IMR-90 (cell line): Measurements from ENCODE around the gene SYTL3. TPM values are rescaled to one million over a fixed set of nuclear protein-coding genes. Genes with fewer than 3 reads are reported as not detected.
A peak's percentile ranks its signal among the peaks of the same experiment; 100 is the strongest.

Experiments
- ATAC-seq: fragments of 200-7000 bp; cut with Tn5 transposase; 2 replicates; pipeline ENCODE4 v1.9.1; 2020; ENCODE audit warnings: low read depth, mild to moderate bottlenecking, moderate library complexity
- BruUV-seq: library from RNA; stranded (reverse); fragments of 400-500 nt; replicated peaks from 2 replicates; lab custom pipeline; 2021; lab: Mats Ljungman, UMichigan
- CTCF ChIA-PET: fragments of 300-600 bp; formaldehyde crosslinking; extraction: SDS; loops from one replicate; lab custom pipeline; 2021; ENCODE audit warnings: antibody characterized with exemption; lab: Yijun Ruan, JAX
- POLR2A ChIA-PET: fragments of 300-600 bp; sonication (Branson Sonifier 250); formaldehyde crosslinking; loops from one replicate; lab custom pipeline; 2022; ENCODE audit warnings: antibody characterized with exemption; ENCODE audit not compliant: unreplicated experiment; lab: Charles Lee
- DNase-seq: peaks from one replicate; pipeline ENCODE4 v3.0.0; 2013
- H2AFZ ChIP-seq: replicated peaks from 2 replicates; pipeline ENCODE3; 2013; ENCODE audit warnings: low read length, mild to moderate bottlenecking; ENCODE audit not compliant: poor library complexity
- H2AK5ac ChIP-seq: 2 replicates; pipeline ENCODE4 v1.6.1; 2013; ENCODE audit warnings: low read depth, low read length, inconsistent platforms
- H2AK9ac ChIP-seq: replicated peaks from 2 replicates; pipeline ENCODE3; 2013; ENCODE audit warnings: mild to moderate bottlenecking, low read depth, low read length, moderate library complexity; ENCODE audit not compliant: poor library complexity
- H2BK120ac ChIP-seq: 2 replicates; pipeline ENCODE4 v1.6.1; 2013; ENCODE audit warnings: low read depth, low read length, inconsistent platforms
- H2BK15ac ChIP-seq: 3 replicates; pipeline ENCODE4 v1.6.1; 2013; ENCODE audit warnings: low read depth, low read length, inconsistent platforms
- H2BK20ac ChIP-seq: 2 replicates; pipeline ENCODE4 v1.6.1; 2013; ENCODE audit warnings: low read depth, mild to moderate bottlenecking, inconsistent platforms, low read length, moderate library complexity
- H2BK5ac ChIP-seq: 2 replicates; pipeline ENCODE4 v1.6.1; 2013; ENCODE audit warnings: mild to moderate bottlenecking, low read depth, low read length, inconsistent platforms; ENCODE audit not compliant: poor library complexity, severe bottlenecking
- H3K14ac ChIP-seq: replicated peaks from 2 replicates; pipeline ENCODE4 v1.6.1; 2013; ENCODE audit warnings: low read depth, low read length, inconsistent platforms
- H3K18ac ChIP-seq: 2 replicates; pipeline ENCODE4 v1.6.1; 2013; ENCODE audit warnings: low read depth, low read length, control low read depth
- H3K23ac ChIP-seq: 2 replicates; pipeline ENCODE4 v1.6.1; 2013; ENCODE audit warnings: low read depth, low read length, inconsistent platforms
- H3K27ac ChIP-seq: 2 replicates; pipeline ENCODE4 v1.5.1; 2013; ENCODE audit warnings: mild to moderate bottlenecking, control low read depth, low read length; ENCODE audit not compliant: insufficient read depth
- H3K27me3 ChIP-seq: 2 replicates; pipeline ENCODE4 v1.6.1; 2013; ENCODE audit warnings: low read length; ENCODE audit not compliant: control insufficient read depth, insufficient read depth
- H3K36me3 ChIP-seq: 2 replicates; pipeline ENCODE4 v1.6.1; 2013; ENCODE audit warnings: low read length, mixed read lengths; ENCODE audit not compliant: control insufficient read depth, insufficient read depth
- H3K4ac ChIP-seq: 2 replicates; pipeline ENCODE4 v1.6.1; 2013; ENCODE audit warnings: low read depth, low read length, inconsistent platforms
- H3K4me1 ChIP-seq: 2 replicates; pipeline ENCODE4 v1.6.1; 2013; ENCODE audit warnings: low read length, mixed read lengths; ENCODE audit not compliant: control insufficient read depth, insufficient read depth
- H3K4me2 ChIP-seq: 2 replicates; pipeline ENCODE4 v1.6.1; 2013; ENCODE audit warnings: low read depth, mild to moderate bottlenecking, control low read depth, low read length, moderate library complexity
- H3K4me3 ChIP-seq: 2 replicates; pipeline ENCODE4 v1.5.1; 2013; ENCODE audit warnings: low read depth, mild to moderate bottlenecking, control low read depth, low read length, moderate library complexity; ENCODE audit not compliant: insufficient read depth
- H3K56ac ChIP-seq: 2 replicates; pipeline ENCODE4 v1.6.1; 2013; ENCODE audit warnings: low read length, inconsistent platforms; ENCODE audit not compliant: insufficient read depth; ENCODE audit errors: extremely low read depth
- H3K79me1 ChIP-seq, 2 experiments: 2 replicates each; pipeline ENCODE4 v1.6.1; 2013; ENCODE audit warnings: low read length in 2 of 2, inconsistent platforms in 1 of 2, low read depth in 1 of 2
- H3K9ac ChIP-seq: 2 replicates; pipeline ENCODE4 v1.6.1; 2013; ENCODE audit warnings: low read depth, low read length, control low read depth
- H3K9me1 ChIP-seq: 2 replicates; pipeline ENCODE4 v1.6.1; 2013; ENCODE audit warnings: low read length, inconsistent platforms; ENCODE audit not compliant: insufficient read depth
- H3K9me3 ChIP-seq: 2 replicates; pipeline ENCODE4 v1.6.1; 2013; ENCODE audit warnings: low read length; ENCODE audit not compliant: control insufficient read depth, insufficient read depth
- H4K20me1 ChIP-seq: 2 replicates; pipeline ENCODE4 v1.6.1; 2013; ENCODE audit warnings: low read length, inconsistent platforms; ENCODE audit not compliant: insufficient read depth
- H4K5ac ChIP-seq: 2 replicates; pipeline ENCODE4 v1.6.1; 2013; ENCODE audit warnings: mild to moderate bottlenecking, low read depth, low read length, control low read depth
- H4K8ac ChIP-seq, 2 experiments: 2 replicates each; pipeline ENCODE4 v1.6.1; 2013; ENCODE audit warnings: low read depth in 2 of 2, low read length in 2 of 2, control low read depth in 1 of 2, inconsistent platforms in 1 of 2
- H4K91ac ChIP-seq: 2 replicates; pipeline ENCODE4 v1.6.1; 2013; ENCODE audit warnings: low read depth, low read length, inconsistent platforms; ENCODE audit not compliant: insufficient read depth
- BHLHE40 ChIP-seq: fragments of 150-350 bp; IDR thresholded peaks from 2 replicates; pipeline ENCODE4 v1.6.1; 2016; ENCODE audit warnings: mild to moderate bottlenecking, low read depth, low read length
- CEBPB ChIP-seq: IDR thresholded peaks from 2 replicates; pipeline ENCODE4 v1.6.1; 2012; ENCODE audit warnings: low read depth, low read length, improper control_type of control experiment
- CHD1 ChIP-seq: IDR thresholded peaks from 2 replicates; pipeline ENCODE4 v1.6.1; 2012; ENCODE audit warnings: low read depth, low read length, improper control_type of control experiment
- CTCF ChIP-seq: conservative IDR thresholded peaks from 2 replicates; pipeline ENCODE4 v1.5.1; 2012; ENCODE audit warnings: mild to moderate bottlenecking, low read depth, low read length, improper control_type of control experiment
- ELK1 ChIP-seq: fragments of 150-350 bp; IDR thresholded peaks from 2 replicates; pipeline ENCODE4 v1.6.1; 2016; ENCODE audit warnings: low read depth, mild to moderate bottlenecking, low read length, moderate library complexity, borderline replicate concordance
- FOS ChIP-seq: fragments of 150-350 bp; IDR thresholded peaks from 2 replicates; pipeline ENCODE4 v1.6.1; 2016; ENCODE audit warnings: low read depth, low read length
- MAFK ChIP-seq: IDR thresholded peaks from 2 replicates; pipeline ENCODE4 v1.6.1; 2012; ENCODE audit warnings: low read depth, low read length, improper control_type of control experiment
- MAZ ChIP-seq: IDR thresholded peaks from 2 replicates; pipeline ENCODE4 v1.6.1; 2012; ENCODE audit warnings: low read depth, mild to moderate bottlenecking, low read length, improper control_type of control experiment, moderate library complexity, borderline replicate concordance
- POLR2A ChIP-seq: IDR thresholded peaks from 2 replicates; pipeline ENCODE4 v1.6.1; 2012; ENCODE audit warnings: mild to moderate bottlenecking, low read depth, low read length
- RCOR1 ChIP-seq: IDR thresholded peaks from 2 replicates; pipeline ENCODE4 v1.6.1; 2012; ENCODE audit warnings: mild to moderate bottlenecking, low read length, improper control_type of control experiment; ENCODE audit not compliant: insufficient replicate concordance
- RFX5 ChIP-seq: IDR thresholded peaks from 2 replicates; pipeline ENCODE4 v1.8.0; 2012; ENCODE audit warnings: low read depth, mild to moderate bottlenecking, low read length, moderate library complexity
- SMC3 ChIP-seq: fragments of 150-350 bp; IDR thresholded peaks from 2 replicates; pipeline ENCODE4 v1.6.1; 2016; ENCODE audit warnings: low read depth, mild to moderate bottlenecking, antibody characterized with exemption, low read length, moderate library complexity
- WGBS, 2 experiments: methylation state at CpG; one replicate each; pipeline versions ENCODE4 v1.1.5 to v1.1.7; 2013; ENCODE audit warnings: missing lambda C conversion rate in 2 of 2; ENCODE audit not compliant: insufficient read length in 1 of 2; ENCODE audit errors: extremely low coverage in 2 of 2; 5-methylcytosine and 5-hydroxymethylcytosine counted together
- dilution Hi-C: fragments of 300-500 bp; cut with HindIII; formaldehyde crosslinking; loops from one replicate; pipeline ENCODE4 v1.14.3; 2018; ENCODE audit warnings: low sequenced_read_pairs; ENCODE audit not compliant: unreplicated experiment
- in situ Hi-C: fragments of 300-500 bp; cut with MboI; formaldehyde crosslinking; loops from 3 replicates; pipeline ENCODE4 v1.14.3; 2019; ENCODE audit warnings: low sequenced_read_pairs, inconsistent platforms, mixed read lengths
- intact Hi-C: fragments of 100-400 bp; cut with micrococcal nuclease; formaldehyde crosslinking; loops from 2 replicates; pipeline ENCODE4 v1.10.0; 2022
- polyA plus RNA-seq, 3 experiments: library from polyadenylated mRNA; depleted of rRNA; stranded (reverse); fragments of >200 nt; gene quantifications; 2 replicates each; pipeline ENCODE4 v1.2.3, GENCODE V29; 2012; ENCODE audit warnings: low replicate concordance in 1 of 3
- total RNA-seq: library from RNA; depleted of rRNA; stranded (reverse); fragments of >200 nt; gene quantifications from 2 replicates; pipeline ENCODE4 v1.2.3, GENCODE V29; 2012
- TF ChIP-seq, protein P1 (sequence below): fragments of 150-350 bp; IDR thresholded peaks from 2 replicates; pipeline ENCODE4 v1.6.1; 2017; ENCODE audit warnings: mild to moderate bottlenecking, antibody characterized with exemption, low read length, low read depth

Gene SYTL3
- total and polyA plus RNA-seq, 2 of the 4 experiments (the other 2 are of a cell fraction), result 2.9 to 4.3 TPM

DNA sequence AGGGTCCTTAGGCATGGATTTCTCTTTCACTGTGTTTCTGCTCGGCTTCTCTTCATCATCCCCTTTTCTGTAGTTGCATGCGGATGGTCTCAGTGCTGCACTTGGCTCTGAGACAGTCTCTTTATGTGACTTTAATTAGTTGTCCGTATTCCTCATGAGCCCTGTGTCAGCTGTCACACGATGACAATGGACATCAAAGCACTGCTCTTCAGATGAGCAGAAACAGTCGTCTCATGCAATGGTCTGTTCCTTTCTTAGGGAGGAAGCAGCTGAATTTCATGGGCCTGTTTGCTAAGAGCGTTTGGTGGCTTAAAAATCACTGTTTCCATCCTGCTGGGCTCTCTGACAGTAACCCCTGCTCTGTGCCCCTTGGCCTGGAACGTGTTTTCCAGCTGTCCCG is 64.9 kb downstream of the SYTL3 start:
- Histone ChIP-seq H3K18ac (no peak overlapping the region), H2BK120ac (no peak overlapping the region), H4K91ac (no peak overlapping the region), H4K20me1 (no peaks in the 10 kb centered on the region), H2AK9ac (no peak overlapping the region), H3K4me3 (no peak overlapping the region), H2BK20ac (no peak overlapping the region), H2BK5ac (no peak overlapping the region), H4K5ac (no peak overlapping the region), H3K14ac (no peak overlapping the region), H3K9me3 (no peaks in the 10 kb centered on the region), H2AK5ac (no peak overlapping the region), H3K36me3 (no peaks in the 10 kb centered on the region), H3K9me1 (peaks cover 6% of the 10 kb centered on the region; the same call in 1 of the 2 replicates), H3K4ac (no peak overlapping the region), H2AFZ (peak overlapping the region; percentile 26), H3K27ac (no peak overlapping the region), H3K9ac (no peak overlapping the region), H3K23ac (no peak overlapping the region), H3K27me3 (no peaks in the 10 kb centered on the region), H3K4me1 (no peaks in the 10 kb centered on the region), H3K56ac (no peak overlapping the region), H3K79me1 (no peaks in the 10 kb centered on the region), H2BK15ac (no peak overlapping the region), H3K4me2 (no peak overlapping the region), H4K8ac (no peak overlapping the region)
- dilution Hi-C loops, result no loop called here
- intact Hi-C loops, result no loop called here
- no peak for ATAC-seq
- TF ChIP-seq POLR2A, result no peak
- TF ChIP-seq, protein P1, sequence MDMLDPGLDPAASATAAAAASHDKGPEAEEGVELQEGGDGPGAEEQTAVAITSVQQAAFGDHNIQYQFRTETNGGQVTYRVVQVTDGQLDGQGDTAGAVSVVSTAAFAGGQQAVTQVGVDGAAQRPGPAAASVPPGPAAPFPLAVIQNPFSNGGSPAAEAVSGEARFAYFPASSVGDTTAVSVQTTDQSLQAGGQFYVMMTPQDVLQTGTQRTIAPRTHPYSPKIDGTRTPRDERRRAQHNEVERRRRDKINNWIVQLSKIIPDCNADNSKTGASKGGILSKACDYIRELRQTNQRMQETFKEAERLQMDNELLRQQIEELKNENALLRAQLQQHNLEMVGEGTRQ, result no peak
- TF ChIP-seq RFX5, result no peak
- TF ChIP-seq RCOR1, result no peak
- no peak for TF ChIP-seq FOS
- no peak for TF ChIP-seq MAFK
- TF ChIP-seq CTCF, result no peak
- no peak for TF ChIP-seq BHLHE40
- no peak for TF ChIP-seq SMC3
- TF ChIP-seq CEBPB, result no peak
- TF ChIP-seq CHD1, result no peak
- no peak for TF ChIP-seq ELK1
- no peak for TF ChIP-seq MAZ
- CTCF ChIA-PET, result no interaction called here
- 40% methylated on average over 3 of the region's 8 CpGs; no CpG with 5 or more reads in 1 of the 2 experiments for WGBS, 2 experiments
- POLR2A ChIA-PET, result no interaction called here
- in situ Hi-C loops, result no loop called here
- BruUV-seq, result no TSS peak
- DNase-seq, result no peak
